Measurements from ENCODE around the gene PROSER3. TPM values are rescaled to one million over a fixed set of nuclear protein-coding genes. Genes with fewer than 3 reads are reported as not detected.

The PROSER3 gene
- total and polyA plus RNA-seq, 2 of the 13 experiments (the other 11 are each of a cell fraction or from before 2014, with no cell fraction given) = 5.1 to 5.7 TPM

DNA sequence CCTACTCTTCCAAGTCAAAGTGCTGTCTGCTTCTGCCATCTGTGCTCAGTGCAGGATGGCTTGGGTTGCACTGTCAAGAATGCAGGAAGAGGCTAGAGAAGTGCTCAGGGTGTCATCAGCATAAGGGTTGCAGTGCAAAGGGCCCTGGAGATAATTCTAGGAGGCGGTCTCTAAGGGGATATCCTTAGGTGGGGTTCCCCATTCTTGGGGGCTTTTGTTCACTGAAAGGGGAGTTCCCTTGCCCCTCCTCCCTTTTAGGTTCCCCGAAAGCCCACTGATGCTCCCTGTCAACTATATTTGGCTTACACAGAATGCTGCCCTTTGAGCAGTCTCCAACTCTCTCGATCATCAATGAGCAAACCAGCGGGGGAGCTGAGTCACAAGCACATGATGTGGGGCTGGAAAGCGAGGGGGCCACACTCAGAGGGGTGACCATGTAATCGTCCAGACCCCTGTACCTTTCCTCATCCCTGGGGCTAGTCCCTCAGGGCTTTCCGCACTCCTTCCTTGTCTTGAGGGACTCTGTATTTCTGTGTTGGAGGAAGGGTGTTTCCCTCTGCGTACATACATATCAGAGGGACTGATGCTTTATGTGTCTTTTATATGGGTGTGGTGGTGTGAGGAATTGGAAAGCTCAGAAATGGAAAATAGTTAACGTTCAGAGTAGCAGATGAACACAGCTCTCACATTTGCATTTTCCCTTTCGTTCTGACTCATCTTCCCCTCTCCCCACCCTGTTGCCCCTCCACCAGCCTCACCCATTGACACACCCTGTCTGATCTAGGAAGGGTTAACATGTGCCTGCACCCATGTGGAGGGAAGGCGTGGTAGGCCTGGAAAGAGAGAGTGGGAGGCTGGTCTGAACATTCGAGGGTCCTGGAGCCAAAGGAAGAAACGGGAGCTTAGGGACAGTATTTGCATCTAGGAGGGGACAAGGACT, 46.9 kb upstream of the PROSER3 start (continued):
- no peak for TF ChIP-seq ZNF281 (CRISPR knock-in tag; IDR thresholded peaks at IDR 0.05; ENCODE audit: borderline replicate concordance)

- no peak for ATAC-seq
- no peak for TF ChIP-seq TBX2 (CRISPR knock-in tag; IDR thresholded peaks at IDR 0.05; ENCODE audit: borderline replicate concordance)
- TF ChIP-seq BORCS8-MEF2B (CRISPR knock-in tag; IDR thresholded peaks at IDR 0.05) = no peak
- no peak for TF ChIP-seq ZNF367 (CRISPR knock-in tag; IDR thresholded peaks at IDR 0.05; ENCODE audit: borderline replicate concordance)
- TF ChIP-seq SMAD3 (CRISPR knock-in tag; IDR thresholded peaks at IDR 0.05) = no peak
- TF ChIP-seq ZNF678 (CRISPR knock-in tag; IDR thresholded peaks at IDR 0.05) = no peak
- TF ChIP-seq, protein P1, sequence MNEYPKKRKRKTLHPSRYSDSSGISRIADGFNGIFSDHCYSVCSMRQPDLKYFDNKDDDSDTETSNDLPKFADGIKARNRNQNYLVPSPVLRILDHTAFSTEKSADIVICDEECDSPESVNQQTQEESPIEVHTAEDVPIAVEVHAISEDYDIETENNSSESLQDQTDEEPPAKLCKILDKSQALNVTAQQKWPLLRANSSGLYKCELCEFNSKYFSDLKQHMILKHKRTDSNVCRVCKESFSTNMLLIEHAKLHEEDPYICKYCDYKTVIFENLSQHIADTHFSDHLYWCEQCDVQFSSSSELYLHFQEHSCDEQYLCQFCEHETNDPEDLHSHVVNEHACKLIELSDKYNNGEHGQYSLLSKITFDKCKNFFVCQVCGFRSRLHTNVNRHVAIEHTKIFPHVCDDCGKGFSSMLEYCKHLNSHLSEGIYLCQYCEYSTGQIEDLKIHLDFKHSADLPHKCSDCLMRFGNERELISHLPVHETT (CRISPR knock-in tag; conservative IDR thresholded peaks at IDR 0.05) = no peak
- TF ChIP-seq MAF1 (CRISPR knock-in tag; IDR thresholded peaks at IDR 0.05; ENCODE audit: borderline replicate concordance) = no peak
- no peak for TF ChIP-seq GTF3A (CRISPR knock-in tag; conservative IDR thresholded peaks at IDR 0.05)
- no peak for TF ChIP-seq GATAD2A (CRISPR knock-in tag; IDR thresholded peaks at IDR 0.05)
- no peak for TF ChIP-seq ZIK1 (CRISPR knock-in tag; IDR thresholded peaks at IDR 0.05; ENCODE audit: borderline replicate concordance, low read depth)
- no peak for TF ChIP-seq MEF2D (CRISPR knock-in tag; IDR thresholded peaks at IDR 0.05)
These were observed 45.1 kb upstream of the PROSER3 start for GRCh38 chr19:35712567-35713505.

More at GRCh38 chr19:35712567-35713505, 45.1 kb upstream of the PROSER3 start:
- Histone ChIP-seq H3K4me1 (ENCODE audit: insufficient read depth, low read length) (peaks cover 24% of the 10 kb centered on the region), H2AFZ (ENCODE audit: low read length) (no peak overlapping the region), H3K4me3 (replicated peaks in 1 of 3; ENCODE audit: insufficient read depth in 1 of 3, low read depth in 2 of 3, low read length in 3 of 3) (no peak overlapping the region), H3K9ac (ENCODE audit: insufficient read depth, low read depth, low read length) (no peak overlapping the region), H3K79me2 (ENCODE audit: insufficient read depth, low read length) (no peaks in the 10 kb centered on the region), H3K4me2 (ENCODE audit: low read depth, low read length) (no peak overlapping the region), H3K27me3 (ENCODE audit: control insufficient read depth in 1 of 2, insufficient read depth in 2 of 2, low read length in 2 of 2) (no peaks in the 10 kb centered on the region; a peak in 1 of 5 replicates), H3K9me3 (ENCODE audit: low read length) (no peaks in the 10 kb centered on the region), H3K36me3 (replicated peaks in 1 of 2; ENCODE audit: control insufficient read depth in 1 of 2, insufficient read depth in 2 of 2, low read length in 2 of 2) (no peaks in the 10 kb centered on the region), H3K27ac (ENCODE audit: extremely low read length, insufficient read depth, low read length) (no peak overlapping the region), H4K20me1 (ENCODE audit: insufficient read depth, low read length) (no peaks in the 10 kb centered on the region)
- no peak for FAIRE-seq
- in situ Hi-C loops (cut with HindIII; ENCODE audit: extremely low pct_ligation_motif_present, low pct_unique_long_range_greater_than_20kb) = no loop called here
- BruUV-seq (replicated peaks) = no TSS peak
- 74% methylated on average over 8 of the region's 11 CpGs for WGBS (ENCODE audit: low lambda C conversion rate)
- intact Hi-C loops (cut with micrococcal nuclease; ENCODE audit: unreplicated experiment) = no loop called here
- ChIA-PET CTCF (ENCODE audit: low intra/inter-chr PET ratio, low total read pairs) (no interaction called here), POLR2A (interaction anchor here (5.0 kb wide), 1 partner anchor 10 kb away, joined by 23 read pairs; no protein-coding TSS in a partner anchor)
- no peak for DNase-seq (ENCODE audit: low spot score)

All from HepG2 (cell line).